H1 (cell line): ENCODE measurements around the gene ZW10. TPM values are rescaled to one million over a fixed set of nuclear protein-coding genes. Genes with fewer than 3 reads are reported as not detected.
A peak's percentile ranks its signal among the peaks of the same experiment; 100 is the strongest.

Experiments used
- CTCF ChIA-PET: fragments of 300-600 bp; sonication (Branson Sonifier 250); formaldehyde crosslinking; loops from one replicate; lab custom pipeline; 2021; ENCODE audit not compliant: partially characterized antibody; lab: Charles Lee
- POLR2A ChIA-PET: fragments of 300-600 bp; sonication (Branson Sonifier 250); formaldehyde crosslinking; loops from one replicate; lab custom pipeline; 2021; ENCODE audit warnings: inconsistent platforms; ENCODE audit not compliant: partially characterized antibody; lab: Charles Lee
- DNase-seq, 2 experiments: peaks; one replicate each; pipeline versions ENCODE4 v3.0.0 to v3.0.0-alpha.2; 2010 to 2022; ENCODE audit warnings: low spot score in 2 of 2, low read depth in 1 of 2, mixed read lengths in 1 of 2
- FAIRE-seq: peaks from 2 replicates; lab custom pipeline; 2011; peaks lifted over from hg19 to GRCh38; lab: Jason Lieb, UNC
- H2AFZ ChIP-seq: 2 replicates; pipeline ENCODE4 v1.8.1; 2012; ENCODE audit warnings: low read length, inconsistent platforms
- H2AK5ac ChIP-seq: 2 replicates; pipeline ENCODE4 v1.6.1; 2013; ENCODE audit warnings: low read depth, low read length
- H2BK120ac ChIP-seq: replicated peaks from 2 replicates; pipeline ENCODE3; 2013; ENCODE audit warnings: low read depth, low read length, inconsistent platforms
- H2BK12ac ChIP-seq: 2 replicates; pipeline ENCODE4 v1.6.1; 2013; ENCODE audit warnings: low read depth, low read length
- H2BK15ac ChIP-seq: 2 replicates; pipeline ENCODE4 v1.6.1; 2013; ENCODE audit warnings: low read length
- H2BK20ac ChIP-seq: 2 replicates; pipeline ENCODE4 v1.6.1; 2013; ENCODE audit warnings: low read length
- H2BK5ac ChIP-seq: 2 replicates; pipeline ENCODE4 v1.6.1; 2013; ENCODE audit warnings: low read depth, low read length
- H3K14ac ChIP-seq: 2 replicates; pipeline ENCODE4 v1.6.1; 2013; ENCODE audit warnings: inconsistent platforms; ENCODE audit not compliant: insufficient read length
- H3K18ac ChIP-seq: 2 replicates; pipeline ENCODE4 v1.6.1; 2013; ENCODE audit warnings: low read length; ENCODE audit errors: extremely low read depth
- H3K23ac ChIP-seq: 2 replicates; pipeline ENCODE4 v1.6.1; 2013; ENCODE audit warnings: inconsistent platforms; ENCODE audit not compliant: insufficient read length
- H3K23me2 ChIP-seq: 2 replicates; pipeline ENCODE4 v1.6.1; 2013; ENCODE audit warnings: low read depth, low read length
- H3K27ac ChIP-seq: 2 replicates; pipeline ENCODE4 v1.6.1; 2011; ENCODE audit warnings: low read depth, low read length, inconsistent platforms
- H3K27me3 ChIP-seq, 4 experiments: replicated peaks in 1 of 4; 1 replicate in 1 of 4; 2 replicates in 3 of 4; pipeline versions ENCODE4 v1.6.1 to v1.8.1; 2011 to 2013; ENCODE audit warnings: low read length in 3 of 4, mild to moderate bottlenecking in 3 of 4, inconsistent platforms in 2 of 4, mixed read lengths in 2 of 4, moderate library complexity in 1 of 4; ENCODE audit not compliant: control insufficient read depth in 3 of 4, insufficient read depth in 3 of 4; ENCODE audit errors: extremely low read depth in 1 of 4
- H3K36me3 ChIP-seq, 4 experiments: 2 replicates each; pipeline versions ENCODE4 v1.6.1 to v1.8.1; 2011 to 2013; ENCODE audit warnings: mild to moderate bottlenecking in 4 of 4, low read length in 3 of 4, moderate library complexity in 2 of 4, control low read depth in 1 of 4, inconsistent platforms in 1 of 4; ENCODE audit not compliant: insufficient read depth in 4 of 4, control insufficient read depth in 2 of 4
- H3K4ac ChIP-seq: replicated peaks from 2 replicates; pipeline ENCODE3; 2013; ENCODE audit warnings: low read length, low read depth, mixed read lengths, inconsistent platforms; ENCODE audit not compliant: insufficient read length
- H3K4me1 ChIP-seq, 4 experiments: replicated peaks in 1 of 4; 1 replicate in 1 of 4; 2 replicates in 3 of 4; pipeline versions ENCODE4 v1.6.1 to v1.8.1; 2011 to 2013; ENCODE audit warnings: low read length in 3 of 4, inconsistent platforms in 2 of 4, mixed read lengths in 1 of 4; ENCODE audit not compliant: insufficient read depth in 4 of 4, control insufficient read depth in 3 of 4
- H3K4me2 ChIP-seq, 2 experiments: 2 replicates each; pipeline versions ENCODE4 v1.6.1 to v1.8.1; 2011 to 2013; ENCODE audit warnings: low read depth in 2 of 2, low read length in 2 of 2, control low read depth in 1 of 2, inconsistent platforms in 1 of 2, mild to moderate bottlenecking in 1 of 2; ENCODE audit not compliant: insufficient read depth in 1 of 2
- H3K4me3 ChIP-seq, 4 experiments: fragments of 200-600, 300-600 bp in 1 of 4; sonication (generic), shearing (Covaris generic), sonication (Bioruptor Twin) in 1 of 4; 2 replicates each; pipeline versions ENCODE4 v1.5.1 to v1.8.1; 2011 to 2016; ENCODE audit warnings: low read length in 4 of 4, low read depth in 3 of 4, control low read depth in 2 of 4, inconsistent platforms in 2 of 4, mild to moderate bottlenecking in 2 of 4, mixed read lengths in 1 of 4, moderate library complexity in 1 of 4; ENCODE audit not compliant: insufficient read depth in 2 of 4; ENCODE audit errors: extremely low read depth in 1 of 4
- H3K56ac ChIP-seq: replicated peaks from 2 replicates; pipeline ENCODE3; 2013; ENCODE audit warnings: low read depth, mild to moderate bottlenecking, mixed read lengths, low read length, inconsistent platforms; ENCODE audit not compliant: insufficient read length
- H3K79me1 ChIP-seq: 2 replicates; pipeline ENCODE4 v1.6.1; 2013; ENCODE audit warnings: low read depth, low read length, control low read depth
- H3K79me2 ChIP-seq, 2 experiments: 2 replicates each; pipeline versions ENCODE4 v1.6.1 to v1.8.1; 2012 to 2013; ENCODE audit warnings: low read length in 2 of 2, mild to moderate bottlenecking in 2 of 2, inconsistent platforms in 1 of 2; ENCODE audit not compliant: insufficient read depth in 2 of 2, control insufficient read depth in 1 of 2
- H3K9ac ChIP-seq, 4 experiments: replicated peaks in 1 of 4; 1 replicate in 1 of 4; 2 replicates in 3 of 4; pipeline versions ENCODE4 v1.6.1 to v1.8.1; 2011 to 2013; ENCODE audit warnings: low read depth in 3 of 4, low read length in 3 of 4, control low read depth in 2 of 4, mild to moderate bottlenecking in 2 of 4, moderate library complexity in 2 of 4, inconsistent platforms in 1 of 4; ENCODE audit errors: extremely low read depth in 1 of 4
- H3K9me3 ChIP-seq, 2 experiments: 2 replicates each; pipeline versions ENCODE4 v1.6.1 to v1.8.1; 2012 to 2013; ENCODE audit warnings: mild to moderate bottlenecking in 2 of 2, moderate library complexity in 2 of 2, control low read depth in 1 of 2, inconsistent platforms in 1 of 2, low read depth in 1 of 2, low read length in 1 of 2, mixed read lengths in 1 of 2; ENCODE audit not compliant: insufficient read depth in 2 of 2
- H4K20me1 ChIP-seq, 2 experiments: replicated peaks in 1 of 2; 2 replicates each; pipeline versions ENCODE3 to v1.8.1; 2011 to 2013; ENCODE audit warnings: inconsistent platforms in 2 of 2, low read length in 2 of 2, mild to moderate bottlenecking in 1 of 2; ENCODE audit not compliant: insufficient read depth in 2 of 2, control insufficient read depth in 1 of 2
- H4K5ac ChIP-seq: 2 replicates; pipeline ENCODE4 v1.6.1; 2013; ENCODE audit warnings: low read length, low read depth, mixed read lengths, inconsistent platforms; ENCODE audit not compliant: insufficient read length
- H4K8ac ChIP-seq: 2 replicates; pipeline ENCODE4 v1.8.0; 2013; ENCODE audit warnings: mild to moderate bottlenecking, moderate library complexity, low read length, inconsistent platforms; ENCODE audit not compliant: insufficient read depth; ENCODE audit errors: extremely low read depth
- H4K91ac ChIP-seq: replicated peaks from 2 replicates; pipeline ENCODE3; 2013; ENCODE audit warnings: low read length, mixed read lengths, inconsistent platforms; ENCODE audit not compliant: insufficient read length
- BCL11A ChIP-seq, 2 experiments: IDR thresholded peaks; one replicate each; pipeline ENCODE4 v1.6.1; 2011; ENCODE audit warnings: low read depth in 2 of 2, low read length in 2 of 2, mild to moderate bottlenecking in 2 of 2
- CREB1 ChIP-seq: IDR thresholded peaks from 2 replicates; pipeline ENCODE4 v1.6.1; 2012; ENCODE audit warnings: inconsistent platforms
- HDAC2 ChIP-seq, 2 experiments: fragments of 300-600 bp in 1 of 2; sonication (generic) in 1 of 2; IDR thresholded peaks; 2 replicates each; pipeline ENCODE4 v1.6.1; 2011 to 2012; ENCODE audit warnings: low read depth in 2 of 2, low read length in 2 of 2, mild to moderate bottlenecking in 2 of 2, moderate library complexity in 2 of 2, borderline replicate concordance in 1 of 2, inconsistent platforms in 1 of 2
- NRF1 ChIP-seq: IDR thresholded peaks from 2 replicates; pipeline ENCODE4 v1.6.1; 2011; ENCODE audit warnings: mild to moderate bottlenecking, low read depth, low read length, improper control_type of control experiment
- RAD21 ChIP-seq, 2 experiments: IDR thresholded peaks in 1 of 2; conservative IDR thresholded peaks in 1 of 2; 2 replicates each; pipeline ENCODE4 v1.6.1; 2011; ENCODE audit warnings: low read depth in 2 of 2, low read length in 2 of 2, improper control_type of control experiment in 1 of 2, inconsistent platforms in 1 of 2, mild to moderate bottlenecking in 1 of 2, moderate library complexity in 1 of 2
- TBP ChIP-seq: IDR thresholded peaks from 2 replicates; pipeline ENCODE4 v1.6.1; 2011; ENCODE audit warnings: low read depth, low read length, improper control_type of control experiment
- WGBS, 2 experiments: shearing (Covaris generic) in 1 of 2; methylation state at CpG; one replicate each; pipeline versions ENCODE4 v1.1.6 to v1.1.7; 2013 to 2015; ENCODE audit warnings: low lambda C conversion rate in 2 of 2, mixed read lengths in 2 of 2, inconsistent platforms in 1 of 2, low coverage in 1 of 2, missing lambda C conversion rate in 1 of 2; ENCODE audit not compliant: insufficient replicate concordance in 2 of 2, insufficient coverage in 1 of 2, insufficient read length in 1 of 2; ENCODE audit errors: extremely low coverage in 1 of 2, missing lambda C conversion rate in 1 of 2; 5-methylcytosine and 5-hydroxymethylcytosine counted together
- polyA plus RNA-seq, 7 experiments: library from polyadenylated mRNA; depleted of rRNA in 3 of 7; stranded (reverse) in 5 of 7; unstranded in 2 of 7; fragments of >200 nt in 5 of 7; fragments of 200-250 nt in 2 of 7; gene quantifications; 1 replicate in 5 of 7; 2 replicates in 1 of 7; 4 replicates in 1 of 7; pipeline versions ENCODE4 v1.2.1 to v1.2.3, GENCODE V29; 2011 to 2013; ENCODE audit warnings: missing spikeins in 2 of 7, mixed read lengths in 2 of 7
- total RNA-seq: library from RNA; stranded (reverse); fragmentation: NEBNext Ultra II Directional; extraction: Animal tissue kit (Norgen Biotek cat#: 25700); gene quantifications from 2 replicates; pipeline ENCODE4 v1.2.1, GENCODE V29; 2021
- TF ChIP-seq, protein P1 (sequence below): IDR thresholded peaks from 2 replicates; pipeline ENCODE4 v1.6.1; 2012; ENCODE audit warnings: inconsistent platforms
- TF ChIP-seq, protein P2 (sequence below), 3 experiments: IDR thresholded peaks; 1 replicate in 2 of 3; 2 replicates in 1 of 3; pipeline versions ENCODE4 v1.5.1 to v1.6.1; 2011; ENCODE audit warnings: low read length in 3 of 3, mild to moderate bottlenecking in 3 of 3, inconsistent platforms in 2 of 3, low read depth in 1 of 3, moderate library complexity in 1 of 3; ENCODE audit not compliant: insufficient read depth in 1 of 3; ENCODE audit errors: control extremely low read depth in 1 of 3

The ZW10 gene
- total and polyA plus RNA-seq, 2 of the 8 experiments (the other 6 are each of a cell fraction or from before 2014, with no cell fraction given): 9.0 to 25.3 TPM

DNA sequence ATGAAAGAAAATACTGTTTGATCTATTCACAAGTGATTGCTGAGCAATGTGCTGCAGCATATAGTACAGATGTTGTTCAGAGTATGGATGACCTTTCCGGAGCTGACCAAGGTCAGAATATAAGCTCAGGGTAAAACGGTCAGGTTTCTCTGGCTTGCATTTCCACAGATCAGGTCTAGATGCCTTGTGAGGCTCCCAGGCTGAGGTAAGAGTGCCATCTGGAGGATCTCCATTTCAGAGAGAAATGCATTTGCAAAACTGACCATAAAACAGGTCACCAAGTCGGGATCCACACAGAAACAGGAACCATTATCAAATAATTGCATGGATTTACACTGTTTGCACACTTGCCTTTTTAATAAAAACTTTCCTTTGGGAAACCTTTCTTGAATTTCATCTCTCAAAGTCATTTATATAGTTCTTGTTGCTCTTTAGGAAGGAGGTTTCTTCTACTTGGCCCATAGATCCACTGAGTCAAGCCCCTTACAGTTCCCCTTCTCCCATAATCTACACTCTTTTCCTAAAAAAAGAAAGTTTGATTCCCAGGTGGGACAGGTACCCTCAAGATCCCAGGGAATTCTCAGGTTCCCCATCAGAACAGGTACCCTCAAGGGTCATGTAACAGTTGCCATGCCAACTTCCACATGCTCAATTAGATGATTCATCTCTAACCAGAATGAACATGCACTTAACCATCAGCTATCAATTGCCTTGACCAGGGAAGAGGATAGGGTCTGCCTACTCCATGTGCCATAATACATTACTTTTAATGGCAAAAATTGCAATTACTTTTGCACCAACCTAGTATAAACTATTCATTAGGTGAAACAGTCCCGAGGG, 42.4 kb downstream of the ZW10 start:
- H3K9me3 ChIP-seq: no peaks in the 10 kb centered on the region
- H3K18ac ChIP-seq: no peak overlapping the region
- no peak overlapping the region for H4K91ac ChIP-seq
- H4K8ac ChIP-seq: no peak overlapping the region
- POLR2A ChIA-PET: no interaction called here
- TF ChIP-seq RAD21 (IDR thresholded peaks at IDR 0.05 in 1 of 2, conservative IDR thresholded peaks at IDR 0.05 in 1 of 2; ENCODE audit: low read depth in 2 of 2, low read length in 2 of 2) (peak; percentile 97 to 98), HDAC2 (IDR thresholded peaks at IDR 0.05; ENCODE audit: borderline replicate concordance in 1 of 2, low read depth in 2 of 2, low read length in 2 of 2) (no peak), CREB1 (no peak), NRF1 (no peak), TBP (no peak), BCL11A (IDR thresholded peaks at IDR 0.05; ENCODE audit: low read depth in 2 of 2, low read length in 2 of 2) (no peak)
- TF ChIP-seq, protein P1, sequence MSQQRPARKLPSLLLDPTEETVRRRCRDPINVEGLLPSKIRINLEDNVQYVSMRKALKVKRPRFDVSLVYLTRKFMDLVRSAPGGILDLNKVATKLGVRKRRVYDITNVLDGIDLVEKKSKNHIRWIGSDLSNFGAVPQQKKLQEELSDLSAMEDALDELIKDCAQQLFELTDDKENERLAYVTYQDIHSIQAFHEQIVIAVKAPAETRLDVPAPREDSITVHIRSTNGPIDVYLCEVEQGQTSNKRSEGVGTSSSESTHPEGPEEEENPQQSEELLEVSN: no peak
- TF ChIP-seq, protein P2, sequence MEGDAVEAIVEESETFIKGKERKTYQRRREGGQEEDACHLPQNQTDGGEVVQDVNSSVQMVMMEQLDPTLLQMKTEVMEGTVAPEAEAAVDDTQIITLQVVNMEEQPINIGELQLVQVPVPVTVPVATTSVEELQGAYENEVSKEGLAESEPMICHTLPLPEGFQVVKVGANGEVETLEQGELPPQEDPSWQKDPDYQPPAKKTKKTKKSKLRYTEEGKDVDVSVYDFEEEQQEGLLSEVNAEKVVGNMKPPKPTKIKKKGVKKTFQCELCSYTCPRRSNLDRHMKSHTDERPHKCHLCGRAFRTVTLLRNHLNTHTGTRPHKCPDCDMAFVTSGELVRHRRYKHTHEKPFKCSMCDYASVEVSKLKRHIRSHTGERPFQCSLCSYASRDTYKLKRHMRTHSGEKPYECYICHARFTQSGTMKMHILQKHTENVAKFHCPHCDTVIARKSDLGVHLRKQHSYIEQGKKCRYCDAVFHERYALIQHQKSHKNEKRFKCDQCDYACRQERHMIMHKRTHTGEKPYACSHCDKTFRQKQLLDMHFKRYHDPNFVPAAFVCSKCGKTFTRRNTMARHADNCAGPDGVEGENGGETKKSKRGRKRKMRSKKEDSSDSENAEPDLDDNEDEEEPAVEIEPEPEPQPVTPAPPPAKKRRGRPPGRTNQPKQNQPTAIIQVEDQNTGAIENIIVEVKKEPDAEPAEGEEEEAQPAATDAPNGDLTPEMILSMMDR (IDR thresholded peaks at IDR 0.05; ENCODE audit: control extremely low read depth in 1 of 3, insufficient read depth in 1 of 3, low read depth in 1 of 3, low read length in 3 of 3): peak; percentile 11 to 77 (median 69)
- H2BK12ac ChIP-seq: no peak overlapping the region
- no peak overlapping the region for H3K23ac ChIP-seq
- no peak overlapping the region for H2BK15ac ChIP-seq
- no peak overlapping the region for H3K4ac ChIP-seq
- no peak overlapping the region for H3K4me2 ChIP-seq
- DNase-seq: peak in 1 of 2 experiments; percentile 60
- H3K79me2 ChIP-seq: no peaks in the 10 kb centered on the region
- H2BK20ac ChIP-seq: no peak overlapping the region
- H3K14ac ChIP-seq: no peak overlapping the region
- no peak overlapping the region for H3K4me3 ChIP-seq
- H2BK5ac ChIP-seq: no peak overlapping the region
- H2AK5ac ChIP-seq: no peak overlapping the region
- no peaks in the 10 kb centered on the region for H3K79me1 ChIP-seq
- H4K5ac ChIP-seq: no peak overlapping the region
- H2AFZ ChIP-seq: no peak overlapping the region
- WGBS, 2 experiments: 65% methylated on average over 4 of the region's 4 CpGs; no CpG with 5 or more reads in 1 of the 2 experiments
- no peak overlapping the region for H2BK120ac ChIP-seq
- no peaks in the 10 kb centered on the region for H4K20me1 ChIP-seq
- no peaks in the 10 kb centered on the region for H3K27me3 ChIP-seq
- CTCF ChIA-PET: interaction anchor here (0.6 to 5.8 kb wide), 63 partner anchors 9 to 1452 kb away, joined by 3 to 64 read pairs (median 4); no protein-coding TSS in a partner anchor
- H3K27ac ChIP-seq: no peak overlapping the region
- no peak overlapping the region for H3K9ac ChIP-seq
- H3K56ac ChIP-seq: no peak overlapping the region
- H3K23me2 ChIP-seq: no peaks in the 10 kb centered on the region
- H3K4me1 ChIP-seq: no peaks in the 10 kb centered on the region
- peaks cover 0 to 21% (median 13%) of the 10 kb centered on the region in 4 experiments; a peak in 5 of 8 replicates for H3K36me3 ChIP-seq
- peak; percentile 79 for FAIRE-seq
